ENCODE data around the gene GNAS.

GNAS gene

GRCh38 chr20:58854638-58855471 lies 2.3 kb downstream of the GNAS start:
- DNase-seq = no peak

- no peak for DNase-seq
Observed at GRCh38 chr20:58855506-58856389, 3.2 kb downstream of the GNAS start.

DNA sequence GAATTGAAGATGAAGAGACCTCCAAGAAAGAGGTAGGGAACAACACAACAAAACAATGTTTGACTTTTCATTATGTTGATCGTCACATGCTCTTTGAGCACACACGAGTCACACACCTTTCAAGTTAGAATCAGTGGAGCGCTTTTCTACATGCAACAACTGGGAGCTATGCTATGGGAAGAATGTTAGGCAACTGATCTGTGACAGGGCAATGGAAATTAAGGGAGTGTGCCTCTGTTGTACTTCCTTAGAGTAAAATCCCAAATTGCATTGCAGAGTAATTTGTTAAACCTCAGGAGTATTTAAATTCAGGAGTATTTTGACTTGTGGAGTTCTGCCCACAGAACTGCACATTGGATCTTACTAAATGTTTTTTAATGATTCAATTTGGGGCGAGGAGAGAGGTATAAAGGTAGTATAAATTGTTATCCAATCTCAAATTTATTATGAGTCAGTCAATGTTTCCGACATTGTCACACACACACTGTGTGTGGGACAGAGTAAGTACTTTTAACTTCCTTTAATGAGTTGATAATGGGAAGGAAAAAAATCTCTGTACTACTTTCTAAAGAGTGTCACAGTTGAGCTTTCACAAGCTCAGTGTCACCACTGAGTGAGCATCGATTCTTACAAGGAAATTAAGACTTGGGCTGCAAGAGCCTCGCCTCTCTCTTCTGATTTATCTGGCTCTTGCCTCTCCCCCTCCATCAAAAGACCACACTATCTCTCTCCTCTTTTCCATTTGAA lies 10.7 kb downstream of the GNAS start:
- DNase-seq = no peak

- DNase-seq = no peak
Observed at GRCh38 chr20:58864346-58864745, 11.8 kb downstream of the GNAS start.

DNA sequence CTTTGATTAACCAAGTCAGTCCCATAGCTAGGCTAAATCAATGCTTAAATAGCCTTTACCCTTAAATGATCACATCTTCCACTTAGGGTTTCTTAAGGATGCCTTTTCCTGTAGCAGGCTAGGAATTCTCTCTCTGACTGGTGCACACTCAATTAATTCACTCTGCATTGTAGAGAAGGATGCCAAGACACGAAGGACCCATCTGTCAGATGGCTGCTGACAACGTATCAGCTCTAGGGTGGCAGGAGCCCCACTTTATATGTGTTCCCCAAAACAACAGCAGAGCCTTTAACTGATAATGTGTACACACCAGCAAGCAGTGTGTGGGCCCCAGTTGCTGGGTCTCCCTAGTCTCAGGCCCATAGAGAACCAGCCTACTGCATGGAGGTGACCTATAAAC lies 13.3 kb downstream of the GNAS start:
- no peak for DNase-seq

GRCh38 chr20:58867211-58867610 lies 14.7 kb downstream of the GNAS start:
- DNase-seq = no peak

GRCh38 chr20:58868795-58869194 lies 16.3 kb downstream of the GNAS start:
- DNase-seq = no peak

DNA sequence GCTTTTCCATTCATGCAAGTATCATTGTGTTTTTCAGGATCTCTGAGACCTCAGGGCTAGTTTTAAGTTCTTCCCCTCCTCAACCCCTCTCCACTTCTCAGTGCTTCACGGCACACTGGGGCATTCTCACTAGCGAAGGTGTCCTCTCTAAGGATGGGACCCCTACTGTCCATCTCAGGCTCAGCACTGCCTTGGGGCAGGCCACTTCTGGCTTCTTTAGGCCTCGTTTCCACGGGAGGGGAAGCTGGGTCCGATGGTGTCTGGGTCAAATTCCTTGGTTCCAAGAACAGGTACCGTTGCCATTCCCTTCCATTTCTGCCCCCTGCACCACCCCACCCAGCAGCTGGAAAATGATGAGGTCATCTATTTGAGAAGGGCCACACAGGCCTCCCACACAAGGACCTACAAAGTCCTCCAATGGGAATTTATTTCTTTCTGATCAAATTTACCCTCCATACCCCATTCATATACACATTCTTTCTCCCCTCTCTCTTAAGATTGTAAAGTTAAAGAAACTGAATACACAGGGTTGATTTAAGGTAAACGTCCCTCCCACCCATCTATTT lies 17.2 kb downstream of the GNAS start:
- DNase-seq = no peak

DNA sequence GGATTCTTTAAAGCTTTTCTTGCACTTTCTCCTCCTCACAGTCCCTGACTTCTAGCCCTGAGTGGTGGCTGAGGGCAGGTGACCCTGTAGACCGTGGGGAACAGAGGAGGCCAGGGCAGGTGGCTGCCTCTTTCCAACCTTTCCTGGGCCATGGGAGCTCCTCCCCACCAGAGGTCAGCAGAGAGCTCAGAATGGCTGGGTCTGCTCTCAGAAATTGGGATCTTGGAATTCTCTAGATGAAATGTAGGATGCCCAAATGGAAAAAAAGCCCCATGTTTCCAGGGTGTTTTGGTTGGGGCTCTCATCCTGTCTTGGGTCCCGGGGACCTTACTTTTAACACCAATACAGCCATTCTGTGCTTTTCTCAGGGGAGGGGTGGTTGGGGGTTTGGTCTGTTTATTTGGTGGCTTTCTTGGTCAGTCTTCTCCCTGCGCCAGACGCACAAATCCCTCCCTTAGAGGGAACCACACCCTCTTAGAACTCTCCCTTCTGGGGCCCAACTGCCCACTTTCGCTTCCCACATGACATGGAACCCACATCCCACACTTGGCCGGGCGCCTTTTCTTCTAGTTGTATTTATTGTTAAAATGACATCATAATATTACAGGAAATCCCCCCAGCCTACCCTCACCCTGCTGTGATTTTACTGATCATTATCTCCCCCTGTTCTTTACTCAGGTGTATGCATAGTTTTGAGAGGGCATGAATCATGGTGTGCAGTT lies 17.9 kb downstream of the GNAS start:
- DNase-seq = peak; percentile 42

GRCh38 chr20:58871533-58872102 lies 19.1 kb downstream of the GNAS start:
- DNase-seq = no peak

DNA sequence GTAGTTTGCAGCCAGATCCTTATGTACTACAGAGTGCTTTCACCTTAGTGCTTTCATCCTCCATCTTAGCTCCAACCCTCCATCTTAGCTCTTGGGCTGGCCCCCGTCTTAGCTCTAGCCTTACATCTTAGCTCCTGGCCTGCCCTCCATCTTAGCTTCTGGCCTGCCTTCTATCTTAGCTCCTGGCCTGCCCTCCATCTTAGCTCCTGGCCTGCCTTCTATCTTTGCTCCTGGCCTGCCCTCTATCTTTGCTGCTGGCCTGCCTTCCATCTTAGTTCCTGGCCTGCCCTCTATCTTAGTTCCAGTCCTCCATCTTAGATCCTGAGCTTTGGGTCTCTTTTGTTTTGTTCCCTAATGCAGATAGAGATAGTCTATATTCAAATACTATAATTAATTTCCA lies 22.0 kb downstream of the GNAS start:
- no peak for DNase-seq

GRCh38 chr20:58875111-58875510 lies 22.6 kb downstream of the GNAS start:
- DNase-seq = no peak

DNA sequence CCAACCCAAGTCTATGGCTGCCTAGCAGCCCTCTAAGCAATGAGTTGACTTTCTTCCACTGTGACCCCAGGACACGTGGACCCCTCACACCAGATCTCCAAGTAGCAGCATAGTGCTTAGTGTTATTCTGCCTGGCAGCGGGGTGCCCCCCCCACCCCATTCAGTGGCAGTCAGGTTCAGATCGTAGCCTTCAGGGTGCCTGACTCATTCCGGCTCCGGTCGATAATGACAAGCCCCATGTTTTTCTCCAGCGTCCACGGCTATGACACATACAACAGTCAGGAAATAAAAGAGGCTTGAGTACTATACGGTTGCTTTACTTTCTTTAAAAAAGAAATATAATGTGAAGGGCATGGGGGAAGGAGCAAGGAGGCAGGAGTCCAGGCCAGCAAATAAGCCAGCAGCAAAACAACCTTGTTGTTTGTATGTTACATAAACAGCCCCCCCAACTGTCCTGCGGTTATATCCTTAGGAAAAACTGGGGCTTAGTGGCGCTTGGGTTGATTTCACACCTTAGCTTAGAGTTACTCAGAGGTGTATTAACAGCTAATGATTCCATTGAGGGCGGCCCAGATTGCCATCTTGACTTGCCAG lies 23.1 kb downstream of the GNAS start:
- no peak for DNase-seq

DNA sequence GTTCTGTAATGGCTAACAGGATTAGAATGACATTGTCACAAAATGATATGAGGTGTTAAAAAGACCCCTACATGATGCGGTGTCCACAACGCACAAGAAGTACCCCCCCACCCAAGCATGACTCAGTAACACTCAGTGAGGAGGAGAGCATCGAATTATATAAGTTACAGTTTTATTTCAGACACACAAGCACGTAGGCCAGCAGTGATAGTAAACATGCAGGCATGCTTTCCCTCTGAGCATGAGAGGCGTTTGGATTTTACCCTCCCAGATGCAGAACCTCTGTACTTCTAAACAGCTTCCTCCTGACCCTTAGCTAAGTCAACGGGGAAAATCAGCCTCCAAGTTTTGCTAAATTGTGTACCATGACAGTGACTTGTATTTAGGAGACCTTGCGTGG lies 23.9 kb downstream of the GNAS start:
- no peak for DNase-seq

DNA sequence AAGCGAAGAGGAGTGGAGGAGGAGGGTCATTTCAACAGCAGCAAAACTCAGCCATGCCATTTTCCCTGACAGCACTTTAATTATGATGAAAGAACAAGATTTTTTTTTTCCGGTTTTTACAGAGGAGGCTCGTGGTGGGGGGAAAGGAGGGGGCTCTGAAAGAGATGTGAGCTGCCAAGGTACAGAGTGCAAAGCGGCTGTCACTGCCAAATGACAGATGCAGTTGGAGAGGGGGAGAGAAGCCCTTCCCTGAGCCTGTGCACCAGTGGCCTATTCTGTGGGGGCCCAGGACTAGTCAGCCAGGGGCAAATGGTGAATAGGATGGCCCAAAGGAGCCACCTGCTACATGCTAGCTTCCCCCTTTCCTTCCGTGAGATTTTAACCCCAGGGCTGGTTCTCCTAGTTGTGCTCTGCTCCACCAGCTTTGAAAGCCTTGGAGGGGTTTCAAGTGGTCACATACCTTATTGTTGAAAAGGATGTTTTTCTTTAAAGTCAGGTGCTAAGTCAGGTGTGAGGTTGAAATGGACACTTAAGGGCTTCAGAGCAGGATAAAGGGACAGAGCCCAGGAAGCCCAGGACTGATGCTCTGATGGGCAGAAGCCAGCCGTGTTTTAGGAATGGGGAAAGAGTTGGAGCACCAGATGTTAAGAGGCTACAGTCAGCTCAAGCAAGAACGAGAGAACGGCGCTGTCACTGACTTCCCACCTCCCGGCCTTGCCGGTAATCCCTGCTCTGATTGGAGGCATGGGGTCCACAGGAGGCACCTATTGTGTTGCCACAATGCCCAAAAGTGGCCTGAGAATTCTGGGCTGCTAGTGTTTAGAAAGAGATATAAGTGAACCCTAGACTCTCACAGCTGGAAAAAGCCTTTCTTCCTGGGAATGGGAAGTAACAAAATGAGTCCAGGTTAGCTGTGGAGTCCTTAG lies 24.8 kb downstream of the GNAS start:
- DNase-seq = no peak

DNA sequence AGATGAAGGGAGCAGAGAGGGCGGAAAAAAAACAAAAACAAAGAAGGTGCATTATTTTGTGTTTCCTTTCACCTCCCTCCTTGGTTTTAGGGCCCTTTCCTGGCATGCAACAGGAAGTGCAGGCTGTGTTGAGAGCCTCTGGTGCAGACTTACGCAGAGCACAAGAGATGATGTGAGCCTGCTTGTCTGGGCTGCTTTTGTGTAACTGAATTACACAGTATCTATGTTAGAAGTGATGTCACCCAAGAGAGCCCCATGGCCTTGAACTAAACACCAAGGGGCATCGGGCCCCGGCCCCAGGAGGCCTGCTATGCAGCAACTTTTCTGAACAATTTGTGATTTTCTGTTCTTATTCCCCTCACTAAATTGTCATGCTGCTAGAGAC lies 25.5 kb downstream of the GNAS start:
- peak; percentile 18 for DNase-seq

DNA sequence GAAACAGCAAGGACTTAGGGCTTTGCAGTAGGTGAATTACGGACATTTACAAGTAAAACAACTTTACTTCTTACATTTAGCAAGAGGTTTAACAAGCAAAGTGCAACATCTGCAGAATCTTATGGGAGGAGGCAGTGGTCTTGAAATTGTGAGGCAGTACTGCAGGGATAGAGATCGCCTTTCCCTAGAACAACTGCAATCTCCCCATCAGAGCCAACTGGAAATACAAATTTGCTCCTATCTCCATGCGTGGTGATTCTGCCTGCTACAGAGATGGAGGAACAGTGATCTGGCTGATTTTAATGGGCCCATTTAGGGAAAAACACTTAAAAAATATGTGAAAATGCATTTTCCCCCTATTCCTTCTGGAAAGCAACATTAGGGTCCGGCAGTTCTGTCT lies 25.9 kb downstream of the GNAS start:
- DNase-seq = no peak

- DNase-seq = no peak
Observed at GRCh38 chr20:58880441-58880840, 27.9 kb downstream of the GNAS start.

DNA sequence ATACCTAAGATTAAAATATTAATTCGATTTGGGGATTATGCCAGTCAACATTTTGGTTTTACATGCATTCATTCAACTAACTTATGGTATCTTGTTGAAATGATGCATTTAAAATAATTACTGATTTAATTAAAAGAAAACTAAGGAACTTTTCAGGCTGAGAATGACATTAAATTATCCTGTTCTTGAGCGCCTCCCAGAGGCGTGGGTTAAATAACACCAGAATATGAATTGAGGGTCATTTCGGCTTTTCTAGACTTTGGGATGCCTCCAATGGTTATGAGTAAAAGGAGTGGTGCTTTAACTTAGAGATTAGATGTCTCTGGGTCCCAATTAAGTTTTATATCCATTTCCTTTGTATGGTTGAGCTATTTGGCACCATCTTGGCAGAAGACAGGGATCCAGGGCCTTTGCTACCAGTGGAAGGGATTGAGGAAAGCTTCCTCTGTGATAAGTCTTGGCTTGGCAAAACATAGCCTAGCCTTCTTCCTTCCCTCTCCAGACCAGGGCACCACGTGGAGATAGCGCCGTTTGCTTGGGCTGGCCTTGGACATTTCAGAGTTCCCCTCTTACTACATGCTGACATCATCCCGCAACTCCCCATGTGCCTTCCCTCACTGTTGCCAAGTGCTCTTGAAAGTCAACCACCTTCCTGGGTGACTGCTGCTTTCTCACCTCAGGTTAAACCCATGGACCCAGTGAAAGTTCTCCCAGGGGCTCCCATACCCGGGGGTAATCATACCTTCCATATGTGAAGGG lies 28.7 kb downstream of the GNAS start:
- no peak for DNase-seq

- DNase-seq = no peak
Observed at GRCh38 chr20:58882704-58883089, 30.2 kb downstream of the GNAS start.
